ENCODE data around the gene ZNRD2. TPM values are rescaled to one million over a fixed set of nuclear protein-coding genes. Genes with fewer than 3 reads are reported as not detected.

Gene ZNRD2
- total RNA-seq, 1 experiment from 2014 or later, result 61.2 TPM

GRCh38 chr11:65539744-65540289 is 30.5 kb upstream of the ZNRD2 start:
- Histone ChIP-seq H3K4me1 (ENCODE audit: control insufficient read depth, insufficient read depth, low read length) (peaks cover 18% of the 10 kb centered on the region), H3K9me3 (ENCODE audit: control insufficient read depth, insufficient read depth, low read depth, low read length) (no peaks in the 10 kb centered on the region), H3K4me3 (ENCODE audit: low read depth in 2 of 2, low read length in 2 of 2) (peak overlapping the region; percentile 64 to 68), H3K27me3 (ENCODE audit: control insufficient read depth, insufficient read depth, low read length) (no peaks in the 10 kb centered on the region), H3K27ac (ENCODE audit: low read length) (peak overlapping the region; percentile 79), H3K36me3 (ENCODE audit: control insufficient read depth, insufficient read depth, low read length) (peaks cover 2% of the 10 kb centered on the region; the same call in 1 of the 2 replicates)
- intact Hi-C loops (cut with micrococcal nuclease; ENCODE audit: unreplicated experiment), result no loop called here
- ChIA-PET POLR2A (interaction anchor here (0.6 to 0.9 kb wide), 2 partner anchors 61 to 116 kb away, joined by 3 read pairs; no protein-coding TSS in a partner anchor), CTCF (interaction anchor here (0.7 to 2.7 kb wide), 7 partner anchors 10 to 53 kb away, joined by 3 to 22 read pairs (median 3); partner anchors contain the start of genes FAM89B and ZNRD2)
- in situ Hi-C loops (cut with HindIII; ENCODE audit: low pct_unique_long_range_greater_than_20kb, low sequenced_read_pairs), result no loop called here
- DNase-seq (ENCODE audit: low read depth, low spot score), result no peak
- BruUV-seq (replicated peaks), result no TSS peak
- peak; percentile 35; the same call in 1 of the 2 replicates for TF ChIP-seq CTCF (IDR thresholded peaks at IDR 0.05)
- TF ChIP-seq POLR2AphosphoS5 (IDR thresholded peaks at IDR 0.05; ENCODE audit: low read depth, low read length), result no peak
- no peak; the same call in 1 of the 2 replicates for TF ChIP-seq SIN3A (IDR thresholded peaks at IDR 0.05; ENCODE audit: borderline replicate concordance, insufficient read depth, low read depth, low read length)
- ATAC-seq, result peak; percentile 79

- Histone ChIP-seq H3K9me3 (ENCODE audit: control insufficient read depth, insufficient read depth, low read depth, low read length) (no peaks in the 10 kb centered on the region), H3K27me3 (ENCODE audit: control insufficient read depth, insufficient read depth, low read length) (no peaks in the 10 kb centered on the region), H3K36me3 (ENCODE audit: control insufficient read depth, insufficient read depth, low read length) (peaks cover 2% of the 10 kb centered on the region; the same call in 1 of the 2 replicates), H3K4me1 (ENCODE audit: control insufficient read depth, insufficient read depth, low read length) (peaks cover 18% of the 10 kb centered on the region), H3K27ac (ENCODE audit: low read length) (peak overlapping the region; percentile 79), H3K4me3 (ENCODE audit: low read depth in 2 of 2, low read length in 2 of 2) (peak overlapping the region; percentile 64 to 68)
- ChIA-PET CTCF (interaction anchor here (0.5 to 2.7 kb wide), 9 partner anchors 12 to 100 kb away, joined by 3 to 22 read pairs (median 3); partner anchors contain the start of genes FAM89B and ZNRD2), POLR2A (interaction anchor here (0.5 to 0.9 kb wide), 4 partner anchors 15 to 117 kb away, joined by 3 read pairs; partner anchors contain the start of gene SCYL1)
- TF ChIP-seq REST (IDR thresholded peaks at IDR 0.05; ENCODE audit: insufficient read depth in 1 of 2, low read depth in 2 of 2, low read length in 1 of 2) (0 out of 4 replicates have a peak, but pooled peaks of 1 of the 2 experiments have one; percentile 26), POLR2AphosphoS5 (IDR thresholded peaks at IDR 0.05; ENCODE audit: low read depth, low read length) (peak; percentile 93), SIN3A (IDR thresholded peaks at IDR 0.05; ENCODE audit: borderline replicate concordance, insufficient read depth, low read depth, low read length) (peak; percentile 74), TCF7L2 (IDR thresholded peaks at IDR 0.05; ENCODE audit: low read depth, low read length) (no peak), CTCF (IDR thresholded peaks at IDR 0.05) (peak; percentile 90; the same call in 1 of the 2 replicates)
- intact Hi-C loops (cut with micrococcal nuclease; ENCODE audit: unreplicated experiment) (loop anchor here (1.0 kb wide), 1 partner anchor 32 kb away; the partner anchor contains the start of gene FAM89B), in situ Hi-C loops (cut with HindIII; ENCODE audit: low pct_unique_long_range_greater_than_20kb, low sequenced_read_pairs) (no loop called here)
- no TSS peak for BruUV-seq (replicated peaks)
- ATAC-seq, result peak; percentile 83
- no peak for DNase-seq (ENCODE audit: low read depth, low spot score)
Observed at GRCh38 chr11:65540290-65541092, 29.8 kb upstream of the ZNRD2 start.
